HL-60/S4 treated with phorbol 12-myristate 13-acetate at 8.2 ng/mL for 4 days and 3 days (cell line): ENCODE results near the gene ASGR2.

Experiments
- in situ Hi-C: fragments of 300-500 bp; cut with MboI; formaldehyde crosslinking; loops from 2 replicates; pipeline ENCODE4 v1.15.0; 2022; ENCODE audit warnings: low sequenced_read_pairs

ASGR2 gene

DNA sequence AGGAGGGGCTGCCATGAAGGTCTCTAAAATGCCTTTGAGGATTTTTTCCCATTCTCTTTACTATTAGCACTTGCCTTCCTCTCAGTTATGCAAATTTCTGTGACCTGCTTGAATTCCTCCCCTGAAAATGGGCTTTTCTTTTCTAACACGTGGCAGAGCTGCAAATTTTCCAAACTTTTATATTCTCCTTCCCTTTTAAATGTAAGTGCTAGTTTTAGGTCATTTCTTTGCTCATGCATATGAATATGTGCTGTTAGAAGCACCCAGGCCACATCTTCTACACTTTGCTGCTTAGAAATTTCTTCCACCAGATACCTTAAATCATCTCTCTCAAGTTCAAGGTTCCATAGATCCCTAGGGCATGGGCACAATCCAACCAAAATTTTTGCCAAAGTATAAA lies 46.4 kb downstream of the ASGR2 start:
- in situ Hi-C loops = loop anchor here (10.0 kb wide), 1 partner anchor 67 kb away; no protein-coding TSS in a partner anchor

DNA sequence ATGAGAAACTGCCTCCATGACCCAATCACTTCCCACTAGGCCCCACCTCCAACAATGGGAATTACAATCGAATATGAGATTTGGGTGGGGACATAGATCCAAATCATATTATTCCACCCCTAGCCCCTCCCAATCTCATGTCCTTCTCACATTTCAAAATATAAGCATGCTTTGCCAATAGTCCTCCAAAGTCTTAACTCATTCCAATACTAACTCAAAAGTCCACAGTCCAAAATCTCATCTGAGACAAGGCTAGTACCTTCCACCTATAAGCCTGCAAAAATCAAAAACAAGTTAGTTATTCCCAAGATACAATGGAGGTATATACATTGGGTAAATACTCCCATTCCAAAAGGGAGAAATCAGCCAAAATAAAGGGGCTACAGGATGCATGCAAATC lies 47.4 kb downstream of the ASGR2 start:
- in situ Hi-C loops = loop anchor here (10.0 kb wide), 1 partner anchor 68 kb away; no protein-coding TSS in a partner anchor

DNA sequence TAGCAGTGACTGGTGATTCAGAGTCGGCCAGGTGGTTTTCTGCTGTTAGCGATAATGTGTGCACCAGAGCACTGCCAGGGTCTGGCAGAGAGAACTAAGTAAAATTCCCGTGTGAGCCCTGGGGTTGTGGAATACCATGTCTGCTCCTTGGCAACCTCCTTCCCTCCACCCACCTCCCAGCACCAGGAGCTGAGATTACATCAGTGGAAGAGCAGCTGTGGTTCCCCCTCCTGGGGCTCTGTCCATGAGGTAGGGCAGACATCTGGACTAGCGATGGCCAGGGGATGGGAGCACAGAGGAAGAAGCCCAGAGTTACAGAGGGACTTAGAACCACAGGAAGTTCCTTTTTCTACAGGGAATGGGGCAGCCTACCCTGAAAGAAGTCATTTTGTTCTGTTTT lies 50.4 kb downstream of the ASGR2 start:
- in situ Hi-C loops = loop anchor here (10.0 kb wide), 1 partner anchor 71 kb away; no protein-coding TSS in a partner anchor

DNA sequence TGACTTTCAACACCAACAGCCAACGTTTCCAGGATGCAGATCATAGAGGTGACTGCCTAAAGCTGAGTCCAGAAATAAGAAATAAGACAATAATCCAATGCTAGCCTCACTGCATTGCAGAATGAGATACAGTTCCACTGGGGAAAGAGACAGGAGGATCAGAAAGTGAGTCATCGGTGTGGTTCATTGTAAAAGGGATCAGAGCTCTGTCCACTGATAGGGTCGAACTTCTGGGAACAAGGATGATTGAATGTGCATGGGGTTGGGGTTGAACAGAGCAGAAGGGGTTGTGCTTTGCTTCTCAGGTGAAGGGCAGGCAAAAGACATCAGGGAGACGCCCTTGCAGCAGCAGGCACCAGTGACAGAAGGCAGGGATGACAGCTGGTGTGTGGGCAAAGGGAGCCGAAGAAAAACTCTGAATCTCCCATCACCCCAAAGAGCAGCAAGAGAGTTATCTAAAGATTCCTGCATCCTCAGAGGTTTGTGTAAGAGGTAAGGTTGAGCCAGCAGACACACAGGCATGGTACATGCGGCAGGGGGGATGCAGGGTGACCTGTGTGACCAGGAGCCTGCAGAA lies 51.0 kb downstream of the ASGR2 start:
- in situ Hi-C loops = loop anchor here (10.0 kb wide), 1 partner anchor 71 kb away; no protein-coding TSS in a partner anchor

DNA sequence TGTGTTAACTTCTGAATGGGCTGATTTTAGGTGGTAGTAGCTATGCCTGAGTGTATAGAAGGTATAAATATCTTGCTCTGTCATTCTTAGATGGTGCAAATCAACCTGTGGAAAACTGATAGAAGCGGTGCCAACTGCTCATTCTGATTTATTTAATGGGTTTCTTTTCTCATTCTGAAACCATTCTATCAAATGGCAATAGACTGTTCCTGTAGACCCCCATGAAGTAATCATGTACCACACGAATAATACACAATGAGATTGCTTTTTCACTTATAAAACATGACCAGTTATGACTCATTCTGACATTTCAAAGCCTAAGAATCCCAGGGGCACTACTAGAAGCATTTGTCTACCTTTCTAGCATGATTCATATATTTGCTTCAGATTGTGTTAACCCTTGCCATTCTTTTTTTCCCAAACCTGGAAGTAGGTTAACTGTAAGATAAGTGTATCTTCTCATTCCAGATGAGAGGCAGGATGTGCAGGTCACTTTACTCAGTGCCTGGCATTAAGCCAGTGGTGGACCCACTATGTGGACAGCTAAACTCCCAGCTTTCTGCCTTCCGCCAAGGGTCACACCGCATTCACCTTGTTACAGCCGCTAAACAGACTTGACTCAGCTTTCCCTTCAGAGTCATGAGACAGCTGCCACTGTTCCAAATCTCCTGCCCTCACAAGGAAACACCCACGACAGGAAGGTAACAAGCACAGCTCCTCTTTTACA lies 54.3 kb downstream of the ASGR2 start:
- in situ Hi-C loops = loop anchor here (10.0 kb wide), 1 partner anchor 74 kb away; no protein-coding TSS in a partner anchor

DNA sequence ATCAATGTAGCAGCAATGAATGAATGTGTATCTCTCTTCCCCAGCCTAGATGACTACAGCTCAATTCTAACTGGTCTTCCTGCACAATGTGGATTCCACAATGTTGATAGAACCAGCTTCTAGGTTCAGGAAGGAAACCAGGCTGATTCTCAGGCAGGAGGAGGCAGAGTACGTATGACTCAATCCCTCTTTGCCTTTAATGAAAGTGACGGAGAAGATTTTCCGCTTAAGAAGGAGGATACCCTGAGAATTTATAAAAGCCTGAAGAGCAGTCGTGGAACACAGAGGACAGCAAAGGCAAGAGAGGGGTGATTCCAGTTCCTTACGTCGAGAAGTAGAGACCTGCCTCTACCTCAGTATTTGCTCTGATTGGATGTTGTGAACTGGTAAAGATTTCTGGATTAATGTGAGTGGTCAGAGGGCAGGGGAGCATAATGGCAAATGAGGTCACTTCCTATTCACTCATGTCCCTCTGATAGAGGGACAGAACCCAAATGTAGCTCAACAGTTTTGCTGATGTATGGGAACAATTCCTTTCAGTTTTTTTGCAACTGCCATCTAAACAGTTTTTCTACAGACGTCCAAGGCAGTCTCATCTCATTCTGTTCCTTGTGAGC lies 55.7 kb downstream of the ASGR2 start:
- in situ Hi-C loops = no loop called here

DNA sequence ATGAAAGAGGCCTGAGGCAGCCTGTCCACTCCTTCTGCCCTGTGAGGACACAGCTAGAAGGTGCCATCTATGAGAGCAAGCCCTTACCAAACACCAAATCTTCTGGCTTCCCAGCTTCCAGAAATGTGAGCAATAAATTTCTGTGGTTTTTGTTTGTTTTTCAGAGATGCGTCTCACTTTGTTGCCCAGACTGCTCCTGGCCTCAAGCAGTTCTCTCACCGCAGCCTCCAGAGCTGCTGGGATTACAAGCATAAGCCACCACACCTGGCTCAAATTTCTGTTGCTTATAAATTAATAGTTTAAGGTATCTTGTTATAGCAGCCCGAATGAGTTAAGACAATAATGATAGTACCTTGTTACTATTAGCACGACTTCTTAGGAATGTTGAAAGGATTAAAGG lies 58.2 kb downstream of the ASGR2 start:
- in situ Hi-C loops = no loop called here
